HS-27A (cell line): ENCODE data around the gene PPP6R3.
A peak's percentile ranks its signal among the peaks of the same experiment; 100 is the strongest.

Experiments used
- DNase-seq: peaks from one replicate; pipeline ENCODE4 v3.0.0-alpha.2; 2012; ENCODE audit warnings: low read depth, missing footprints

PPP6R3 gene

DNA sequence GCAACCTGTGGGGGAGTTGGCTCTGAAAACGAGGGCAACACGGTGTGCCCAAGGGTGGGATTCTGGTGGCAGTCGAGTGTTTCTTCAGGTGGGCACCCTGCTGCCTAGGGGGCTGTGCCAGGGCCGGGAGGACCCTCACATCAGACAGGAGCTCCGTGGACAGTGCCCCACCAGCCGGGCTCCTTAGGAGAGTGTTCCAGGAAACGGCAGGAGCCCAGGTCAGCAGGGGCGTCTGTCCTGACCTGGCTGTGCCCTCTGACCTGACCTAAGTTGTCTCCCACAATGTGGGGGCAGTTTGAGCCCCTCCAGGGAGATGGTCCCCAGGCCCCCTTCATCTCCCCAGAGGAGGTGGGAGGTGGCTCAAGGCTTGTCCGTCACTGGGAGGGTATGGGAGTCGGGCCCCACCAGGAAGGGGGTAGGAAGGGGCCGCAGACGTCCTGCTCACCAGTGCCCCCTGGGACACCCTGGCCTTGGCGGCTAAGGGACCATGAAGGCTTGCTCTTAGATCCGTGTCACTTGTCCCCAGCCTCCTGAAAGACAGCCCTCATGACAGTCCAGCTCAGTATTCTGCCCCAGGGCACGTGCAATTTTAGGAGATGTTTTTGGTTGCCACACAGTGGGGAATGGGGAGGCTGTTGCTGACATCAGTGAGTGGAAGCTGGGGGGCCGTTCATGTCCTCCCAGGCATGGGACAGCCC, 191.6 kb downstream of the PPP6R3 start:
- DNase-seq, result no peak

DNA sequence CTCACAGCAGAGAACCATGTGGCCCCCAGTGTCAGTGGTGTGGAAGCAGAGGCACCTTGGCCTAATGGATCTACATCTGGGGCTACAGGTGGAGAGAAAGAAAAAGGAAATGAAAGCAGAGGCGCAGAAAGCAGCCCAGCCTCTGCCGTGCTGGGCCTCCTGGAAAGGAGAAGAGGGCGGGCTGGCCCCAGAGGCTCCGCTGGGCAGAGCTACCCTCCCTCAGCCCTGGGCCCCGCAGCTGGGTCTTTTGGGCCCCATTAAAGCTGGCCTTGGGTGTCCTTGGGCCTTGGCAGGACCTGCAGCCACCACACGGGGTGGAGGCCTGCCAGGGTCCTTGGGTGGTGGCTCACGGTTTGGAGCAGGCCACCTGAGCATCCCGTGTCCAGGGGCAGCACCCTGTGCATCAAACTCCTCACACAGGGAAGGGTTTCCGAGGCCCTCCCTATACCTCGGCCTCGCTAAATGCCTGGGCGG, 192.2 kb downstream of the PPP6R3 start:
- DNase-seq, result no peak

DNA sequence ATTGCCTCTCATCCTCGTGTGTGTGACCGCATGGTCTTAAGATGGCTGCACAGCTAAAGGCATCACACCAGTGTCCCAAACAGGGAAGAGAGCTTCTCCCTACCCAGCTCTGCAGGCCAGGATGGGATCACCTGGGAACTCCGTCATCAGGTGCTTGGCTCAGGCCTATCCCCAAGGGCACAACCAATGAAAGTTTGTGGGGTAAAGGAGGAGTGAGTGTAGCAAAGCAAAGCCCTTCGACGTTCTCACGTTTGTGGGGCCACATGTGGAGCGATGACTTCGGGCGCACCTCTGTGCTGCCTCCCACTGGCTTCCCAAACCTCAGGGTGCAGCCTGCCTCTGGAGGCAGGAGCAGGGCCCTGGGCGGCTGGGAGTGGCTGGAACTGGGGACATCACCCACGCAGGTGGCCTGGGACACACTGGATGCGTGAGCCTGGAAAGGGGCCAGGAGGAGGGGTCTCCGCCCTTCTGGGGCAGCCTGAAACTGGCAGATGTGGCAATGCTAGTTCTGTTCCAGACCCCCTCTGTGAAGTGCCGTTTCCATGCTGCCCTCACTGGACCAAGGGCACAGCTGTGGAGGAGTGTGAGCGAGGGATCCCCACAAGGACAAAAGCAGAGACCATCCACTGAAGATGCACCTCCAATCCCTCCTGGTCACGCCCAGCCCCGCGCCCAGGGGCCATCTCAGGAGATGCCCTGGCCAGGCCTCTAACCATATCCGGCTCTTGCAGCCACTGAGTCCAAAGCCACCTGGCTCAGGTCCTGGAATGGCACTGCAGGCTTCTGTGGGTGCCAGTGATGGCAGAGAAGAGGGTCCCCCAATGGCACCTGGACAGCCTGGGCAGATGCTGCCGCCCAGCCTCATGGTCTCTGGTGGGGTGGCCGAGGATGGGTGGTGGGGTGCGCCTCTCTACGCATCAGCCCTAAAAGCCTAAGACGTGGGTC, 193.2 kb downstream of the PPP6R3 start:
- no peak for DNase-seq

DNA sequence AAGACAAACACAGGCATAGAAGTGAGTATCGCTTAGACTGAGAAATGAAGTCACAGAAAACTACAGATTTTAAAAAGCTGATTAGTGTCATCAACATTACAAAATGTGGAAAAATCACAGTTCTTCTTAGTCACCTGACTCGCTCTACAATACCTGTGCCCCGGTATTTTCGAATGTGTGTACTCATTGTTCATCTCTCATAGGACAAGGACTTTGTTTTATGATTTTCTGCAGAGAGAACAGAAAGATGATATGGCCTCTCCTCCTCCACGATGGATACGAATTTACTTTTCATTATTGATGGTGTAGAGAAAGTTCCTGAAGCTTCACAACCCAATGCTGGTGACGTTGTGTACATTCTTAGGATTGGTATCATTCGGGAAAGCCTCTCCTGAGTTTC, 194.4 kb downstream of the PPP6R3 start:
- no peak for DNase-seq

DNA sequence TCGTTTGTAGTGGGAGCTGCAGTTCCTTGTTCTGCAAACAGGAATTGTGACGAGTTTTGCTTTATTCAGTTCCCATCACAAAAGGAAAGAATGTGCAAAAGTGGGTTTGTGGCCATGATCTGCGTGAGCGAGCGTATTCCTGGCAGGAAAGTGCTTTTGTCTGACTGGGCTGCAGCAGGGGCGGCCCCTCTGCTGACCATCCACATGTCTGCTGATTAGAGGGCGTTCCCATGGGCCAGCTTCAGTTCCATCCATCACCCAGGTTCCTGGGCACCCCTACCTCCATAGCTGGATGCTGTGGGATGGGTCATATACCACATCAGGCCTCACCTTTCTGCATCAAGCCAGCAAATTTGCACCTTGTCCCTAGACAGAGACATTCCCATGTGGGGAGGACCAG, 194.9 kb downstream of the PPP6R3 start:
- DNase-seq, result no peak

DNA sequence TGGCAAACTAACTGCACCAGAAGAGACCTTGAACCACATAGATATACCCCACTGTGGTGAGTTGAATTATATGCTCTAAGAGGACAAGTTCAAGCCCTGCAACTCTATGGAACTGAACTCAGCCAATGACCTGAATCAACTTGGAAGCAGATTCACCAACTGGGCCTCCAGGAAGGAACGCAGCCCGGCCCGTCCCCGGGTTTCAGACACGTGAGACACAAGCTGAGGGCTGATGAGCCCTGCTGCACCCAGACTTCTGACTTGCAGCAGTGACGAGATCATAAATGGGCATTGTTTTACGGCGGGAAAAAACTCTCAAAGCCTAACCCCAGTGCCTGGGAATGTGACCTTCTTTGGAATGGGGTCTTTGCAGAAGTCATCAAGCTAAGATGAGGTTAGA, 195.3 kb downstream of the PPP6R3 start:
- no peak for DNase-seq

DNA sequence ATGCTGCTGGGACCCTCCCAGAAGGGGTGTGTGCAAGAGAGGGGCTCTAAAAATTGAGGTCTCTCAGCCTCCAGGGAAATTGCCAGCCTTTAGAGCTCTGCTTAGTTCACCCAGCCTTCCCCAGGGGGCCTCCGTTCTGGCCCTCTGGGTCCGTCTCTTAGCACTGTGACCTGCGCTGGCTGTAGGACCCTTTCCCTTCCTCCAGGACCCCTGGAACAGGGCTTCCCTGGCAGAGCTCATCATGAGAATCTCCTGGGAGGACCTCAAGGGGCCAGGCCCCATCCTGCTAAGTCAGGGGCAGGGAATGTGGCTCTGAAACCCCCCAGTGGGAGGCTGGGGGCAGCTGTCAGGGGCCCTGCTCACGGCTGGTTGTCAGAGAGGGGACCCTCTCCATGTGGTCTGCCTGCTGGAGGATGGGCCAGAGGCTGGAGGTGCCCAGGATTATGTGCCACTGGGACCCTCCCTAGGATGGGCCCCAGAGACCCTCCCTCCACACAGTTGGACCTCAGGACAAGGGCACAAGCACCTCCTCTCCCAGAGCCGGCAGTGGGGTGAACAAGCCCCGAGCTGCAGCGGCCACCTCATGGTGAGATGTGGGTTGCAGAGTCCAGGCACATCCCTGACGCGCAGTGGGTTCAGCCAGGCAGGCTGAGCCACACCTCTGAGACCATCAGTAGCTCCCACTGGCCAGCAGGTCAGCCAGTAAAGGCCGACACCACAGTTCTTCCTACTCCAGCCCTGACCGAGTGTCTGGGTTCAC, 196.6 kb downstream of the PPP6R3 start:
- DNase-seq, result no peak

DNA sequence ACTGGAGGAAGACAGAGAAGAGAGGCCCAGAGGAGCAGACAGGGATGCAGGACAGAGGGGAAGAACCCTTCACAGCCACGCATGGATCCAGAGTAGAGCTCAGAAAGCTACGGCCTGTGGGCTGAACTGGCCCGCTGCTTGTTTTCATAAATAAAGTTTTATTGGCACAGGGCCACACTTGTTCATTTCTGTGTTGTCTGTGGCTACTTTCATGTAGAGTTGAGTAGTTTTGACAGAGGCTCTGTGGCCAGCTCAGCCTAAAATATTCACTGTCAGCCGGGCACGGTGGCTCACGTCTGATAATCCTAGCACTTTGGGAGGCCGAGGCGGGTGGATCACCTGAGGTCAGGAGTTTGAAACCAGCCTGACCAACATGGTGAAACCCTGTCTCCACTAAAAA, 197.5 kb downstream of the PPP6R3 start:
- DNase-seq, result no peak

DNA sequence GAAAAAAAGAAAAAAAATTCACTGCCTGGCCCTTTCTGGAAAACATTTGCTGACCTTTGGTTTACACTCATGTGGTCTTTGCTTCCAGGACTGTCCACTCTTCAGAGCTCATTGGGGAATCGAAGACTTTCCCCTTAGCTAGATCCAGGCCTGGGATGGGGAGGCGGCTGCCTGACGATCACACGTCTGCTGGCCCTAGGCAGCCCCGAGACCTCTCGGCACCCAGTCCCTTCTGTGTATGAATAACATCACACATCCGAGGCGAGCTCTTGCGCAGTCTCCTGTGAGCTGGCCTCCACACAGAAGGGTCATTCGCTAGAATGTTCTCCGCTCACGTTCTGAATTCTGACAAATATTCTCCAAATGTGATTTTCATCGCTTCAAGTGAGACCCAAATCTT, 198.1 kb downstream of the PPP6R3 start:
- no peak for DNase-seq

DNA sequence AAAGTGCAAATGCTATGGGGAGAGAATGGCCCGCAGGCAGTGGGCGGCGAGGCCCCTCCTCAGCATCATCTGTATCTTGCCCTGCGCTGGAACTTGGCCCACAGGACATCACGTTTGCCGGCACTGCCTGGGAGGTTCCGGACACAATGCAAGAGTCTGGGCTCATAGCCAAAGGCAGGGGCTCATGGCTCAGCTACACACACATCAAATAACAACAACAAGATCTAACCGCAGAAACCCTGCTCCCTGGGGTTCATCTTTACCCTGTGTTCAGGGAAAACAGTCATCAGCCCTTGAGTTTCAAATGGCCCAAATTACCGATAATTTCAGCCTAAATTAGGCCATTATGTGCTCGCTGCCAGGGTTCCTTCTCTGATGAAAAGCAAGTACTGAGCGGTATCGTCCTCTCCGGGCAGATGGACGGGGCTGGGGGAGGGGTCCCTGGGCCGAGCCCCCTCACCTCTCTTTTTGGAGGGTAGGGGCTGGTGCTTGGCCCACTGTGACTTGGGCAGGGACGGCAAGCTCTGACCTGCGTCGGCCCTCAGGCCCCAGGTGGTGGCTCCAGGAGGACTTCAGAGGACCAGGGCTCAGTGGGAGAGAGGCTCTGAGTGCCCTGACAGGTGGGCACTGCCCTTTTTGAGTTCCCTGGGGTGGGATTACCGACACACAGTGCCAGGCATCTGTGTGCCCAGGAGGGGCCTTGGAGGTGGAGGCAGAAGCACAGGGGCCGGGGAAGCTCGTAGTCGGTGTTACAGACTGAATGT, 198.8 kb downstream of the PPP6R3 start:
- DNase-seq, result peak; percentile 52

DNA sequence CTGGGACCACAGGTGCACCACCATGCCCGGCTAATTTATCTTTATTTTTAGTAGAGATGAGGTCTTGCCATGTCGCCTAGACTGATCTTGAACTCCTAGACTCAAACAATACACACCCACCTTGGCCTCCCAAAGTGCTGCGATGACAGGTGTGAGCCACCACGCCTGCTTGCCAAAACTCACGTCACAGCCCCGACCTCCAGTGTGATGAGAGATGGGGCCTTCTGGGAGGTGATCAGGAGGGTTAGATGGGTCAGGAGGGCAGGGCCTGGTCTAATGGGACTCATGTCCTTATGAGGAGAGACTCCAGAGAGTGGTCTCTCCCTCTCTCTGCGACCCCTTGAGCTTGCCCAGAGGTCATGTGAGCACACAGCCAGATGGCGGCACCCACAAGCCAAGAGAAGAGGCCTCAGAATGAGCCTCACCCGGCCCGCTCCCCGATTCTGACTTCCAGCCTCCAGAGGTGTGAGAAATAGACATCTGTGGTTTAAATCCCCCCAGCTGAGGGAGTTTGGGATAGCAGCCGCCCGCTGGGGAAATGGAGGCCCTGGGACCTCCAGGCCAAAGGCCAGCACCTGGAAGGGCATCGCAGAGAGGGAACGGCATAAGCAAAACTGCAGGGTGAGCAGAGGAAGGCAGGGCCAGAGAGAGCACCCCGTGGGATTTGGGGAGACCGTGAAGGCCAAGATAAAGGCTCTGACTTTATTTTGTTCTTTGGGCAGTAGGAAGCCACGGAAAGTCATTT, 199.7 kb downstream of the PPP6R3 start:
- DNase-seq, result no peak

DNA sequence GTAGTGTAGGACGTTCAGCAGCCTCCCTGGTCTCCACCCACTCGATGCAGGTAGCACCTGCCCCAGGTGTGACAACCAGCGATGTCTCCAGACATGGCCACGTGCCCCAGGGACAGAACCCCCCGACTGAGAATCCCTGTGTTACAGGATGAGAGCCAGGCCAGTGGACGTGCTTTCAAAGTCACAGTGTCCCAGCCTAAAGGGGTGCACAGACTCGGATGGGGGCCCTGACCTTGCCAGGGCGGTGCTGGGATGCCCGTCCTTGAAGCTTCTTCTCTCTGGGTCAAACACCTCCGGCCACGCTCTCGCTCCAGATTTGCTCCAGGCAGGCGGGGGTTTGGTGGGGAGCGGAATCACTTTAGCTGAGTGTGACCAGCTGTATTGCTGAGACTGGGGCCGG, 200.5 kb downstream of the PPP6R3 start:
- DNase-seq, result no peak

DNA sequence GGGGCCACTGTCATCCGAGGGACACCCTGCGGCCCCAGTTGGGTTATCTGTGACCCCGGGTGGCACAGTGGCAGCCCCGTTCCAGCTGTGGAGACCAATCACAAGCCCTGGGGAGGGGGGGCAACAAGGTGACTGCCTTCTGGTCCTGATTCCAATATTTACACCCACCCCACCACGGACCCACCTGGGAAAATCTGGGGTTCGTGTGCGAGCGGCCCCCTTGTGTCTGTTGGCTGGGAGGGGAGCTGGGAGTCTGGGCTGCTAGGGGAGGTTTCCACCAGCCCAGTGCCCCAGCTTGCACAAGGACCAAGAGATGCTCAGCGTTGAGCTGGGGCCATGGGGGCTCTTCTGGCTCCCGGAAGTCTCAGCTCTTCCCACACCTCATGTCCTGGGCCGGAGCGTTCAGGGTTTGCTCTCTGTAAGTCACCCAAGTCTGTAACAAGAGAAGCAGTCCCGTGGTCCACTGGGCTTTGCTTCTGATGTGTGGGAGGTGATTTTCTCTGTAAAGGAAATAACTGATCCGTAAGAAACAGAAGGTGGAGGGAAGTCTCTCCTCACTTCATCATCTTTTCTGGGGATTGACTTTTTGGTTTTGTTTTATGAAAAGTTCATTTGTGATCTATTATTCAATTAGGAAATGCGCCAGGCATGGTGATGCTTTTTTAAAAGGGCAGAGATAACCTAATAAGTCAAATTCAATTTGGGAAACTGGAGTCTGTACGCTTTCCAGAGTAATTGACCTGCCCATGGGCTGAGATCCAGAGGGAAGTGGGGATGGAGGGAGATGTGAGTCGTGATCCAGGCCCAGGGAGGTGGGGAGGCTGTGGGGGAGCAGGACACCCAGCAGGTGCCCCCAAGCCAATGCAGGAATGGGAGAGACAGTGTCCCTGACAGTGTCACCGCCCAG, 201.4 kb downstream of the PPP6R3 start:
- DNase-seq, result no peak

DNA sequence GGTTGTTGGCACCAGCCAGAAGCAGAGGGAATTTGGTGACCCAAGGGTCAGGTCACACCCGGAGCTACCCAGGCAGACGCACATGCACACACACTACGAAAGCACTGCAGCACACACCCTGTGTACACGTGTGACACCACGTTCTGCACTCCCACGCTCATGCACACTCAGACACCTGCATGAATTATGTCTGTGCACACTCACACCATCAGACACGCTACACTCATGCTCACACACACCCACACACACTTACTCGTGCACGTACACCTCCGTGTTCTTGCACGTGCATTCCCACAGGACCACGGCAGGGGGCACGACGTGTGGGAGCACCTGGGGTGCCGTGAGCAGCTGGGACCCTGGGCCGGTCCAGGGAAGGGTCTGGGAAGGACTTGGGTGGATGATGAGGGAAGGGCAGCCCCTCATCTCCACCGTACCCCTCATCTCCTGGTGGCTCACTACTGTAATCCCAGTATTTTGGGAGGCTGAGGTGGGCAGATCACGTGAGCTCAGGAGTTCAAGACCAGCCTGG, 203.0 kb downstream of the PPP6R3 start:
- no peak for DNase-seq

DNA sequence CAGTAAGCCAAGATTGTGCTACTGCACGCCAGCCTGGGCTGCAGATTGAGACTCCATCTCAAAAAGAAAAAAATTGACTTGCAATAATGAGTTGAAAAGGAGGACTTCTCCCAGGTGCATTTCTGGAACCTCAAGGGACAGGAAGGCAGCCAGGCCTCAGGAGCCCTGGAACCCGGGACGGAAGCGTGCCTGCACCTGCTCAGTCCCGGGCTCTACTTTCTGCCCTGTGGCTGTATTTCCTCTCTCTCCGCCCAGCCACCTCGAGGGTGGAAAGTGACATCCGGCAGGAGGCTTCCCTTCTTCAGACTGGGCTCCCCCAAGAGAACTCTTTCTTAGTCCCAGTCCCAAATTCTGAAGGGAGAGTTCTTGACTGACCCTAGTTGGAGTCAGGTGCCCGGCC, 203.6 kb downstream of the PPP6R3 start:
- no peak for DNase-seq

DNA sequence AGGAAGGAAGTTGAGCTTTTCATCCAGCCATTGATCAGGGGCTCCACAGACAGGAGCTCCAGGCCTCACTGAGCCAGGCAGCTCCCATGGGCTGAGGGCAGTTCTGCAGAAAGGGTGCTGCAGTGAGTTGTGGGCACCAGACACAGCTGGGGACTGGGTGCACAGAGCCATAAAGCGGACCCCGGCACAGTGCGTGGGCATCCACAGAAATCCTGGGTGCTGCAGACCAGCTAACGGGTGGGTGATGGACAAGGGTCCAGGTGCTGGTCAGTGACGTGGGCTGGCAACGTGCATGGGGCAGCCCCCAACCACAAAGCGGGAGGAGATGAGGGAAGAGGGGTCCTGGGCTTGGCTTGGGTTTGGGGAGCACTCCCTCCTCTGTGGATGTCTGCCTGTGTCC, 204.4 kb downstream of the PPP6R3 start:
- no peak for DNase-seq
